CD4-positive, alpha-beta T cell treated with Interleukin-4 for 1 hour (primary cell): Measurements from ENCODE around the gene PRICKLE4.
"Not testable (repeated sequence)": the region's sequence is repeated elsewhere in the genome, so short reads cannot be mapped to it uniquely, and the experiment has no call there.

ENCODE experiments used
- DNase-seq, 2 donors: peaks; one replicate each; pipeline ENCODE4 v3.0.0-alpha.2; 2020 to 2022

Gene PRICKLE4

GRCh38 chr6:41746107-41746506 lies 34.5 kb upstream of the PRICKLE4 start:
- DNase-seq: no peak

GRCh38 chr6:41747256-41748101 lies 33.1 kb upstream of the PRICKLE4 start, which contains the start of gene PGC:
TSS of gene PGC (minus strand) at chr6:41747397. CDS start at chr6:41747334, 63 bp downstream.
- no peak for DNase-seq

- DNase-seq: no peak
Measured at GRCh38 chr6:41748102-41748477, 32.5 kb upstream of the PRICKLE4 start.

- DNase-seq: no peak
Measured at GRCh38 chr6:41748542-41748941, 32.0 kb upstream of the PRICKLE4 start.

GRCh38 chr6:41750374-41750773 lies 30.2 kb upstream of the PRICKLE4 start:
- DNase-seq: no peak

- no peak for DNase-seq
Measured at GRCh38 chr6:41755895-41756294, 24.7 kb upstream of the PRICKLE4 start.

GRCh38 chr6:41756354-41756753 lies 24.2 kb upstream of the PRICKLE4 start:
- DNase-seq: no peak

GRCh38 chr6:41757271-41757670 lies 23.3 kb upstream of the PRICKLE4 start:
- no peak for DNase-seq

- no peak for DNase-seq
Measured at GRCh38 chr6:41757931-41758640, 22.5 kb upstream of the PRICKLE4 start.

GRCh38 chr6:41758641-41759035 lies 21.9 kb upstream of the PRICKLE4 start:
- no peak for DNase-seq

GRCh38 chr6:41759106-41759904 lies 21.3 kb upstream of the PRICKLE4 start:
- DNase-seq: no peak

- DNase-seq: no peak
Measured at GRCh38 chr6:41759905-41760579, 20.5 kb upstream of the PRICKLE4 start.

GRCh38 chr6:41763470-41763869 lies 17.1 kb upstream of the PRICKLE4 start:
- no peak for DNase-seq

GRCh38 chr6:41766043-41766664 lies 14.4 kb upstream of the PRICKLE4 start:
- DNase-seq: not testable (repeated sequence)

GRCh38 chr6:41767112-41767833 lies 13.3 kb upstream of the PRICKLE4 start:
- DNase-seq: no peak

- no peak for DNase-seq
Measured at GRCh38 chr6:41768545-41769308, 11.9 kb upstream of the PRICKLE4 start.

GRCh38 chr6:41769376-41769775 lies 11.2 kb upstream of the PRICKLE4 start:
- DNase-seq: no peak

GRCh38 chr6:41770381-41771057 lies 10.1 kb upstream of the PRICKLE4 start:
- no peak for DNase-seq

- no peak for DNase-seq
Measured at GRCh38 chr6:41771058-41771983, 9.3 kb upstream of the PRICKLE4 start.
